SK-N-SH (cell line): Measurements from ENCODE around the gene CTSO. TPM values are rescaled to one million over a fixed set of nuclear protein-coding genes. Genes with fewer than 3 reads are reported as not detected.

Source experiments
- CTCF ChIA-PET: fragments of 300-600, 350-600 bp; formaldehyde crosslinking; extraction: SDS; loops from one replicate; lab custom pipeline; 2021; lab: Yijun Ruan, JAX
- POLR2A ChIA-PET: fragments of 350-600 bp; sonication (Branson Sonifier 250); formaldehyde crosslinking; extraction: SDS; loops from one replicate; lab custom pipeline; 2020; ENCODE audit warnings: antibody characterized with exemption, inconsistent platforms; lab: Yijun Ruan, JAX
- DNase-seq: peaks from one replicate; pipeline ENCODE4 v3.0.0; 2012
- H2AFZ ChIP-seq: fragments of 200-600 bp; sonication (generic); 2 replicates; pipeline ENCODE4 v1.8.1; 2016; ENCODE audit warnings: antibody characterized with exemption, mild to moderate bottlenecking, low read depth
- H3F3A ChIP-seq: fragments of 200-600 bp; sonication (generic); replicated peaks from 2 replicates; pipeline ENCODE3; 2016; ENCODE audit warnings: antibody characterized with exemption, mild to moderate bottlenecking; ENCODE audit not compliant: insufficient read depth
- H3K27ac ChIP-seq, 2 experiments: fragments of 200-500 bp in 1 of 2; fragments of 200-600 bp in 1 of 2; sonication (Bioruptor generic) in 1 of 2; sonication (generic), shearing (Covaris generic) in 1 of 2; 2 replicates each; pipeline versions ENCODE4 v1.5.1 to v1.6.1; 2014 to 2016; ENCODE audit warnings: low read depth in 2 of 2, inconsistent platforms in 1 of 2, low read length in 1 of 2, mild to moderate bottlenecking in 1 of 2, mixed read lengths in 1 of 2
- H3K27me3 ChIP-seq: fragments of 200-600 bp; sonication (generic), shearing (Covaris generic); 2 replicates; pipeline ENCODE4 v1.6.1; 2016; ENCODE audit warnings: mixed run types; ENCODE audit not compliant: insufficient read depth
- H3K36me3 ChIP-seq, 2 experiments: fragments of 200-500 bp in 1 of 2; fragments of 200-600 bp in 1 of 2; sonication (Bioruptor generic) in 1 of 2; sonication (generic) in 1 of 2; replicated peaks in 1 of 2; 2 replicates each; pipeline versions ENCODE3 to v1.5.1; 2014 to 2016; ENCODE audit warnings: low read length in 1 of 2, mild to moderate bottlenecking in 1 of 2; ENCODE audit not compliant: insufficient read depth in 2 of 2, control insufficient read depth in 1 of 2
- H3K4me1 ChIP-seq, 2 experiments: fragments of 200-500 bp in 1 of 2; fragments of 200-600 bp in 1 of 2; sonication (Bioruptor generic) in 1 of 2; sonication (generic), shearing (Covaris generic) in 1 of 2; 2 replicates each; pipeline versions ENCODE4 v1.5.1 to v1.6.1; 2014 to 2016; ENCODE audit warnings: low read depth in 1 of 2, low read length in 1 of 2, mixed run types in 1 of 2; ENCODE audit not compliant: insufficient read depth in 2 of 2, control insufficient read depth in 1 of 2
- H3K4me2 ChIP-seq: fragments of 200-600 bp; sonication (generic), shearing (Covaris generic); 2 replicates; pipeline ENCODE4 v1.6.1; 2017; ENCODE audit warnings: mixed run types
- H3K4me3 ChIP-seq, 2 experiments: fragments of 200-500 bp in 1 of 2; fragments of 200-600 bp in 1 of 2; sonication (Bioruptor generic) in 1 of 2; sonication (generic), shearing (Covaris generic) in 1 of 2; 2 replicates each; pipeline versions ENCODE4 v1.5.1 to v1.8.1; 2014 to 2016; ENCODE audit warnings: low read depth in 2 of 2, inconsistent platforms in 1 of 2, low read length in 1 of 2, mild to moderate bottlenecking in 1 of 2, mixed read lengths in 1 of 2, moderate library complexity in 1 of 2
- H3K79me2 ChIP-seq: fragments of 200-600 bp; sonication (generic); 2 replicates; pipeline ENCODE4 v1.8.1; 2017; ENCODE audit warnings: mild to moderate bottlenecking; ENCODE audit not compliant: insufficient read depth
- H3K9ac ChIP-seq: fragments of 200-600 bp; sonication (generic); 2 replicates; pipeline ENCODE4 v1.6.1; 2017; ENCODE audit warnings: mixed run types
- H3K9me2 ChIP-seq: fragments of 200-600 bp; sonication (generic); 2 replicates; pipeline ENCODE4 v1.6.1; 2017; ENCODE audit warnings: mixed run types
- H3K9me3 ChIP-seq: fragments of 200-600 bp; sonication (generic); 2 replicates; pipeline ENCODE4 v1.6.1; 2017; ENCODE audit warnings: mixed run types, mild to moderate bottlenecking, moderate library complexity
- H4K20me1 ChIP-seq: fragments of 200-600 bp; sonication (generic); 2 replicates; pipeline ENCODE4 v1.6.1; 2017; ENCODE audit warnings: mild to moderate bottlenecking, mixed run types; ENCODE audit not compliant: insufficient read depth
- CHD2 ChIP-seq: fragments of 150-350 bp; IDR thresholded peaks from 2 replicates; pipeline ENCODE4 v1.6.1; 2018; ENCODE audit warnings: low read length; ENCODE audit not compliant: partially characterized antibody
- CTCF ChIP-seq: fragments of 200-600 bp; sonication (generic); IDR thresholded peaks from 2 replicates; pipeline ENCODE4 v1.6.1; 2017; ENCODE audit warnings: antibody characterized with exemption, mild to moderate bottlenecking, moderate library complexity
- EP300 ChIP-seq, 2 experiments: IDR thresholded peaks; 2 replicates each; pipeline versions ENCODE4 v1.4.0 to v1.6.1; 2012; ENCODE audit warnings: borderline replicate concordance in 1 of 2, low read depth in 1 of 2, low read length in 1 of 2
- FOSL2 ChIP-seq: IDR thresholded peaks from 2 replicates; pipeline ENCODE4 v1.4.0; 2012; ENCODE audit warnings: low read depth, mild to moderate bottlenecking, moderate library complexity, borderline replicate concordance
- FOXJ3 ChIP-seq: sonication (generic); formaldehyde crosslinking; IDR thresholded peaks from 2 replicates; pipeline ENCODE4 v1.5.1; 2020; ENCODE audit warnings: mild to moderate bottlenecking, missing genetic modification reagents
- GABPA ChIP-seq: IDR thresholded peaks from 2 replicates; pipeline ENCODE4 v1.4.0; 2012; ENCODE audit warnings: low read depth, mild to moderate bottlenecking
- MAX ChIP-seq: IDR thresholded peaks from 2 replicates; pipeline ENCODE4 v1.4.0; 2012; ENCODE audit warnings: low read depth
- MEF2A ChIP-seq: IDR thresholded peaks from 2 replicates; pipeline ENCODE4 v1.4.0; 2012; ENCODE audit warnings: low read depth, borderline replicate concordance
- MXI1 ChIP-seq: IDR thresholded peaks from 2 replicates; pipeline ENCODE4 v1.6.1; 2012; ENCODE audit warnings: mild to moderate bottlenecking, low read depth, low read length, improper control_type of control experiment
- POLR2AphosphoS5 ChIP-seq: IDR thresholded peaks from 2 replicates; pipeline ENCODE4 v1.6.1; 2012; ENCODE audit warnings: low read depth, low read length
- RAD21 ChIP-seq: IDR thresholded peaks from 2 replicates; pipeline ENCODE4 v1.6.1; 2012; ENCODE audit warnings: mild to moderate bottlenecking, low read length
- REST ChIP-seq: IDR thresholded peaks from 2 replicates; pipeline ENCODE4 v1.6.1; 2012; ENCODE audit warnings: mild to moderate bottlenecking, low read depth, low read length, moderate library complexity
- RFX5 ChIP-seq: IDR thresholded peaks from 2 replicates; pipeline ENCODE4 v1.6.1; 2012; ENCODE audit warnings: mild to moderate bottlenecking, improper control_type of control experiment, low read length
- SIN3A ChIP-seq: IDR thresholded peaks from 2 replicates; pipeline ENCODE4 v1.6.1; 2012; ENCODE audit warnings: low read depth, mild to moderate bottlenecking, low read length, moderate library complexity, borderline replicate concordance
- SMC3 ChIP-seq: IDR thresholded peaks from 2 replicates; pipeline ENCODE4 v1.6.1; 2012; ENCODE audit warnings: low read depth, low read length, improper control_type of control experiment
- TAF1 ChIP-seq: IDR thresholded peaks from 2 replicates; pipeline ENCODE4 v1.6.1; 2012; ENCODE audit warnings: low read depth, mild to moderate bottlenecking, low read length, moderate library complexity, borderline replicate concordance
- TEAD4 ChIP-seq: IDR thresholded peaks from 2 replicates; pipeline ENCODE4 v1.4.0; 2012; ENCODE audit warnings: mild to moderate bottlenecking, borderline replicate concordance; ENCODE audit not compliant: insufficient read depth
- USF1 ChIP-seq: IDR thresholded peaks from 2 replicates; pipeline ENCODE4 v1.4.0; 2012; ENCODE audit warnings: low read depth, borderline replicate concordance
- ZBTB33 ChIP-seq: IDR thresholded peaks from 2 replicates; pipeline ENCODE4 v1.4.0; 2012; ENCODE audit warnings: low read depth, borderline replicate concordance
- WGBS: methylation state at CpG from one replicate; pipeline ENCODE4 v1.1.6; 2017; ENCODE audit warnings: low lambda C conversion rate; 5-methylcytosine and 5-hydroxymethylcytosine counted together
- polyA plus RNA-seq, 3 experiments: library from polyadenylated mRNA; depleted of rRNA; stranded (reverse); fragments of >200 nt; gene quantifications; 2 replicates each; pipeline ENCODE4 v1.2.3, GENCODE V29; 2012

CTSO gene
- polyA plus RNA-seq, 1 of the 3 experiments (the other 2 are of a cell fraction), result 3.3 TPM

- no peak for TF ChIP-seq REST
- no peak for TF ChIP-seq POLR2AphosphoS5
Measured at GRCh38 chr4:155900381-155900780, 53.3 kb downstream of the CTSO start (continued).

GRCh38 chr4:155899891-155900290, 53.8 kb downstream of the CTSO start:
- H3K9ac ChIP-seq, result no peak overlapping the region
- H3K79me2 ChIP-seq, result no peaks in the 10 kb centered on the region
- H3F3A ChIP-seq, result no peaks in the 10 kb centered on the region
- no peaks in the 10 kb centered on the region for H3K9me3 ChIP-seq
- H3K4me1 ChIP-seq, result no peaks in the 10 kb centered on the region
- H3K9me2 ChIP-seq, result no peaks in the 10 kb centered on the region
- no peak overlapping the region for H3K4me2 ChIP-seq
- H3K27me3 ChIP-seq, result no peaks in the 10 kb centered on the region
- DNase-seq, result no peak
- 20% methylated on average over 3 of the region's 3 CpGs for WGBS
- H3K36me3 ChIP-seq, result no peaks in the 10 kb centered on the region
- ChIA-PET POLR2A (no interaction called here), CTCF (no interaction called here)
- no peak overlapping the region for H2AFZ ChIP-seq
- no peak overlapping the region for H3K27ac ChIP-seq
- no peak overlapping the region for H3K4me3 ChIP-seq
- no peaks in the 10 kb centered on the region for H4K20me1 ChIP-seq
- TF ChIP-seq CTCF (no peak), CHD2 (no peak), GABPA (no peak), RAD21 (no peak), FOXJ3 (CRISPR knock-in tag) (no peak), ZBTB33 (no peak), RFX5 (no peak), TEAD4 (no peak), EP300 (IDR thresholded peaks at IDR 0.05; ENCODE audit: borderline replicate concordance in 1 of 2, low read depth in 1 of 2, low read length in 1 of 2) (no peak), REST (no peak), MEF2A (no peak), FOSL2 (no peak), USF1 (no peak), SMC3 (no peak), MAX (no peak), TAF1 (no peak), SIN3A (no peak), MXI1 (no peak)
